Activated CD8-positive, alpha-beta memory T cell treated with anti-CD3 and anti-CD28 coated beads, Interleukin-2, amount 10 ng/mL, durations not matched to agents 7 days and 5 days (primary cell): Measurements from ENCODE around the gene ZNF541. TPM values are rescaled to one million over a fixed set of nuclear protein-coding genes. Genes with fewer than 3 reads are reported as not detected.
A peak's percentile ranks its signal among the peaks of the same experiment; 100 is the strongest.

Source experiments
- ATAC-seq: fragments of 150-1000 bp; cut with Tn5 transposase; one replicate; pipeline ENCODE4 v1.10.0; 2021; ENCODE audit warnings: moderate library complexity
- CTCF ChIA-PET: fragments of 350-600 bp; sonication (Branson Sonifier 250); formaldehyde crosslinking; loops from one replicate; lab custom pipeline; 2021; ENCODE audit warnings: antibody characterized with exemption; lab: Charles Lee
- DNase-seq: peaks from one replicate; pipeline ENCODE4 v3.0.0-alpha.2; 2020
- H3K27ac Mint-ChIP-seq: one replicate; pipeline ENCODE4 v1.8.0; 2021; ENCODE audit warnings: mild to moderate bottlenecking, mixed read lengths
- H3K27me3 Mint-ChIP-seq: one replicate; pipeline ENCODE4 v1.8.0; 2021; ENCODE audit warnings: mixed read lengths
- H3K36me3 Mint-ChIP-seq: one replicate; pipeline ENCODE4 v1.8.0; 2021; ENCODE audit warnings: mild to moderate bottlenecking, mixed read lengths
- H3K4me1 Mint-ChIP-seq: one replicate; pipeline ENCODE4 v1.8.0; 2021; ENCODE audit warnings: mixed read lengths
- H3K4me3 Mint-ChIP-seq: one replicate; pipeline ENCODE4 v1.8.0; 2021; ENCODE audit warnings: mild to moderate bottlenecking, moderate library complexity, mixed read lengths
- H3K9me3 Mint-ChIP-seq: one replicate; pipeline ENCODE4 v1.8.0; 2022; ENCODE audit warnings: low read depth, mixed read lengths
- total RNA-seq, 2 experiments: library from RNA; stranded (reverse); gene quantifications; one replicate each; pipeline ENCODE4 v1.2.3, GENCODE V29; 2021

ZNF541 gene, protein sequence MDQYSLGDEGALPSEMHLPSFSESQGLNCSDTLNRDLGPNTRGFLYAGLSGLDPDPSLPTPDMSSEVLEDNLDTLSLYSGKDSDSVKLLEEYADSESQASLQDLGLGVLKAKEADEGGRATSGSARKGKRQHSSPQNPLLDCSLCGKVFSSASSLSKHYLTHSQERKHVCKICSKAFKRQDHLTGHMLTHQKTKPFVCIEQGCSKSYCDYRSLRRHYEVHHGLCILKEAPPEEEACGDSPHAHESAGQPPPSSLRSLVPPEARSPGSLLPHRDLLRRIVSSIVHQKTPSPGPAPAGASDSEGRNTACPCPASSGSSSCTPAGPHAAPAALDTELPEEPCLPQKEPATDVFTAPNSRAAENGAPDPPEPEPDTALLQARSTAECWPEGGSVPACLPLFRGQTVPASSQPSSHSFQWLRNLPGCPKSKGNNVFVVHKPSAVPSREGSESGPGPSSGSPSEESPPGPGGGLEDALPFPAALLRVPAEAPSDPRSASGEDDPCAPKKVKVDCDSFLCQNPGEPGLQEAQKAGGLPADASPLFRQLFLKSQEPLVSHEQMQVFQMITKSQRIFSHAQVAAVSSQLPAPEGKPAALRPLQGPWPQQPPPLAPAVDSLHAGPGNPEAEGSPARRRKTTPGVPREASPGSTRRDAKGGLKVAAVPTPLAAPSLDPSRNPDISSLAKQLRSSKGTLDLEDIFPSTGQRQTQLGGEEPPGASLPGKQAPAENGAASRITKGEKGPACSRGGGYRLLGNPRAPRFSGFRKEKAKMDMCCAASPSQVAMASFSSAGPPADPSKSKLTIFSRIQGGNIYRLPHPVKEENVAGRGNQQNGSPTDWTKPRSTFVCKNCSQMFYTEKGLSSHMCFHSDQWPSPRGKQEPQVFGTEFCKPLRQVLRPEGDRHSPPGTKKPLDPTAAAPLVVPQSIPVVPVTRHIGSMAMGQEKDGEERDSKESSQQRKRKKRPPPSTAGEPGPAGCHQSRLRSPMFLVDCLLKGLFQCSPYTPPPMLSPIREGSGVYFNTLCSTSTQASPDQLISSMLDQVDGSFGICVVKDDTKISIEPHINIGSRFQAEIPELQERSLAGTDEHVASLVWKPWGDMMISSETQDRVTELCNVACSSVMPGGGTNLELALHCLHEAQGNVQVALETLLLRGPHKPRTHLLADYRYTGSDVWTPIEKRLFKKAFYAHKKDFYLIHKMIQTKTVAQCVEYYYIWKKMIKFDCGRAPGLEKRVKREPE (N-terminal part only)
- total RNA-seq, result under 1 TPM; 0.32 to 0.40 TPM

DNA sequence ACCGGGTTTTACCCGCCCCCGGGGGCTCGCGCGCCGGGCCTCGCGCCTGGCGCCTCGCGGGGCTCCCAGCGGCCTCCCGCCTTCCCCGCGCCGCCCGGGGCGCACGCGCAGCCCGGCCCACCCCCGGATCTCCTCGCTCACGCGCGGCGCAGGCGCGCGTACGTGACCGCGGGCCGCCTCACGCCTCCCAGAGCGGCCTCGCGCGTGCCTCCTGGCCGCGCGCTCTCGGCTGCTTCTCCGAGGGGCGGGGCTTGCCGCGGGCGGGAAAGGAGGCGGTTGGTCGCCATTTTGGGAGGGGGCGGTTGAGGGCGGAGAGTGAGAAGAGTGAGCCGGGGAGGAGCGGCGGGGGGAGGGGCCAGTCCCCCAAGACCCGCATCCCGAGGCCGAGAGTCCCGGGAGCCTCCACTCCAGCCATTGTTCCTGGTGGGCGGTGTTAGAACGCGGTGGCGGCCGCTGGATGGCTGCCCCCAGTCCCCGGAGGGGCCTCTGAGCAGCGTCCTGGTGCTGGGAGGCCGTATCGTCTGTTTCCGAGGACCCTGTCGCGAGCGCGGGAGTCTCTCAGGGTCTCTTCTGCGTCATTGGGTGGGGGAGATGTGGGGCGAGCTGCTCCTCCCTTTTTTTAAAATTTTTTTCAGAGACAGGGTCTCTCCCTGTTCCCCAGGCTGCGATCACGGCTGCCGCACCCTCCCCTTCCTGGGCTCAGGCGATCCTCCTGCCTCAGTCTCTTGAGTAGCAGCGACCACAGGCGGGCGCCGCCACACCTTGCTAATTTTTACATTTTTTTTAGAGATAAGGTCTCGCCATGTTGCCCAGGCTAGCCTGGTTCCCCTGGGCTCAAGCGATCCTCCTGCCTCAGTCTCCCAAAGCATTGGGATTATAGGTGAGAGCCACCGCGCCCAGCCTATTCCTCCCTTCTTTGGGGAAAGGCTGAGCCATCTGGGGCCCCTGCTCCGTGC is at the start of gene ZNF541:
TSS of gene ZNF541 (minus strand) at position 78 of the 956 bp plus-strand sequence. CDS start 17,292 bp downstream, outside the sequence.
- peak; percentile 79 for ATAC-seq
- Mint-ChIP-seq H3K27me3 (peaks cover 19% of the 10 kb centered on the region), H3K4me1 (peaks cover 20% of the 10 kb centered on the region), H3K36me3 (no peaks in the 10 kb centered on the region), H3K27ac (no peak within 1 kb of the TSS), H3K4me3 (no peak within 1 kb of the TSS), H3K9me3 (no peaks in the 10 kb centered on the region)
- peak; percentile 74 for DNase-seq
- CTCF ChIA-PET, result no interaction called here

DNA sequence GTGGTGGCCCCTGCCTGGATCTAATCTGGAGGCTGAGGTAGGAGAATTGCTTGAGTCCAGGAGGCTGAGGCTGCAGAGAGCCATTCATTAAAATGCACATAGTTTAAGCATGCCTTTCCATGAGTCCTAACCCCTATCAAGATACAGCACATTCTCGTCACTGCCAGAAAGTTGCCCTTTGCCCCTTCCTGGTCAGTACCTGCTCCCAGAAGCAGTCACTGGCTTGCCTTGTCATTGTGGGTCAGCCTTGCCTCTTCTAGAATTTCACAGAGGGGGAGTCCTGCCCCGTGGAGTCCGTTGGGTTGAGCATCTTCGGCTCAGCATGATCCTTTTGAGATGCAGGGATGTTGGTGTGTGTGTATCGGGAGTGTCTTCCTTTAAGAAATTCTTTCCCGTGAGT is 46.8 kb upstream of the ZNF541 start:
- no peak overlapping the region for H3K4me3 Mint-ChIP-seq
- ATAC-seq, result no peak

DNA sequence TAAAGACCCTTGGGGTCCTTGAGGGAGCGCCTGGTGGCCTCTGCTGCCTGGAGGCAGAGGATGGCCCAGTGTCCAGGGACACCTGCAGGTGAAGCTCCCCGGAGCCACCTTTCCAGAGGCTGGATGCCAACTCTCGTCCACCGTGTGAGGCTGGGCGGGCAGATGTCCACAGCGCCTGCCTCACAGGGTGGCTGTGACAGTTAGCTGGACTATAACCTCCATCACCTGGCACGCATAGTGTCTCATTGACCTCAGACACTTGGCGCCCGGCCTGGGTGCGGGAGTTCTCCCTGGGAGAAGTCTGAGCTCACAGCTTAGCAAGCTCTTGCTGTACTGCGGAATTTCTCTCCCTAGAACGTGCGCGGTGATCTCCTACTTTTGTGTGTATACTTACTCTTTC is 45.8 kb upstream of the ZNF541 start:
- Mint-ChIP-seq H3K36me3 (peaks cover 2% of the 10 kb centered on the region), H3K27ac (no peak overlapping the region), H3K9me3 (no peaks in the 10 kb centered on the region), H3K4me3 (no peak overlapping the region), H3K4me1 (no peaks in the 10 kb centered on the region), H3K27me3 (no peaks in the 10 kb centered on the region)
- DNase-seq (no peak), ATAC-seq (no peak)
- CTCF ChIA-PET, result no interaction called here

More for the DNA sequence above, 46.8 kb upstream of the ZNF541 start:
- no peaks in the 10 kb centered on the region for H3K27me3 Mint-ChIP-seq
- DNase-seq, result no peak
- H3K27ac Mint-ChIP-seq, result no peak overlapping the region
- H3K36me3 Mint-ChIP-seq, result peaks cover 2% of the 10 kb centered on the region
- peaks cover 3% of the 10 kb centered on the region for H3K4me1 Mint-ChIP-seq
- no peaks in the 10 kb centered on the region for H3K9me3 Mint-ChIP-seq
- CTCF ChIA-PET, result interaction anchor here (1.4 kb wide), 1 partner anchor 183 kb away, joined by 3 read pairs; no protein-coding TSS in a partner anchor

DNA sequence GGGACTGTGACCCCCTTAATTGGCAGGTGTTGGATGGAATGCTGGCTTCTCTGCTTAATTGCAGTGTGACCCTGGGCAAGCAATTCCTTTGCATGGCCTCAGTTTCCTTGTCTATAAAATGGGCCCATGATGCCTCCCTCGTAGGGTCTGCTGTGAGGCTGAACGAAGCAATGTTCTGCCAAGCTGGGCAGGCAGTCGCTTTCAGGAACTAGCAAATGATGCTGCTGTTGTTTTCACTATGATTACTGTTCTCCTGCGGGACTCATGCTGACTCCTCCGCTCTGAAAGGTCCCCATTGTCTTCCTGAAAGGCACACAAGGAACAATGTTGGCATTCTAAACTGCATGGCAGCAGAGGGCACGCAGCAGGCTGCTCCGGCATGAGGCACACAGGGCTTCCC is 42.8 kb upstream of the ZNF541 start:
- Mint-ChIP-seq H3K4me1 (peaks cover 10% of the 10 kb centered on the region), H3K27ac (no peak overlapping the region), H3K9me3 (no peaks in the 10 kb centered on the region), H3K4me3 (no peak overlapping the region), H3K27me3 (no peaks in the 10 kb centered on the region), H3K36me3 (peaks cover 2% of the 10 kb centered on the region)
- CTCF ChIA-PET, result no interaction called here
- DNase-seq (no peak), ATAC-seq (no peak)

DNA sequence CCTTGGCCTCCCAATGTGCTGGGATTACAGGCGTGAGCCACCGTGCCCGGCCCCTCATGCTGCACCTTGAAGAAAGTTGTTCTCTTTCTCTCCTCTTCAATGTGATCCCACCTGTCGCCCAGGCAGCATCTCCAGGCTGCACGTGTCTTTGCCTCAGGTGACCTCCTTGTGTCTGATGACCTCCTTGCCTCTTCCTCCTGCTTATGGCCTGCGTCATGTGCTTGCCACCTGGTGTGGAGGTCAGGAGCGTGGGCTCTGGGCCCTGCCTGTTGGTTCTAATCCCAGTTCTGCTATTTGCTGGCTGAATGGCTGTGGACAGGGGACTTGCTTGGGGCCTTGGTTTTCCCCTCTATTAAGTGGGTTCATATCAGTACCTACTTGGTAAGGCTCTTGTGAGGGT is 42.3 kb upstream of the ZNF541 start:
- no peak overlapping the region for H3K27ac Mint-ChIP-seq
- peaks cover 15% of the 10 kb centered on the region for H3K4me1 Mint-ChIP-seq
- H3K4me3 Mint-ChIP-seq, result no peak overlapping the region

DNA sequence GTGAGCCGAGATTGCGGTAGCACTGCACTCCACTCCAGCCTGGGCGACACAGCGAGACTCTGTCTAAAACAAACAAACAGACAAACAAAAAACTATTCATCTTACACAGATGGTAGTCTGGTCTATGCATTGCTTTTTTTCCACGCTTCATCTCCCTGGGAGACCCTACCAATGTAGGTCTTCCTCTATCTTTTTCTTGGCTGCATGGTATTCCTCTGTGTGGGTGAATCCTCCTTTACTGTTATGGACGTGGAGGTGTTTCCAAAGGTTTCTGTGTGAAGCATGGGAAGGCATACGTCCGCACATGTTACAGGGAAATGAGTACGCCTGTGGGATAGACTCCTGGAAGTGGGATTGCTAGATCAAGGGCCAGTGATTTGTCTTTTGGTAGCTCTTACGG is 41.6 kb upstream of the ZNF541 start:
- Mint-ChIP-seq H3K27me3 (no peaks in the 10 kb centered on the region), H3K4me1 (peaks cover 15% of the 10 kb centered on the region), H3K9me3 (no peaks in the 10 kb centered on the region), H3K4me3 (no peak overlapping the region), H3K36me3 (peaks cover 2% of the 10 kb centered on the region), H3K27ac (no peak overlapping the region)
- DNase-seq (no peak), ATAC-seq (no peak)
- CTCF ChIA-PET, result no interaction called here

More for the DNA sequence above, 42.3 kb upstream of the ZNF541 start:
- ATAC-seq, result no peak
- Mint-ChIP-seq H3K36me3 (peaks cover 2% of the 10 kb centered on the region), H3K27me3 (no peaks in the 10 kb centered on the region), H3K9me3 (no peaks in the 10 kb centered on the region)
- CTCF ChIA-PET, result no interaction called here
- no peak for DNase-seq

DNA sequence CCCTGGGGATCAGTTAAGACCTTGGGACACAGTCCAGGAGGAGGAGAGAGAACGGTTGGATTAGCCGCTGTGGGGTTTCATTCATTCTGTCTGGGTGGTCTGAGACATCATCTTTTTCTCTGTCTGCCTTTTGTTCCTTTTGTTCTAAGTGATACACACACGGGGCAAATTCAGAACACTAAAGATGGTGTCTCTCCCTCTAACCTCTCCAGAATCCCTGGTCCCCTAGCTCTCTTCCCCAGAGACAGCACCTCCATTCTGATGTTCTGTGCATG is 41.0 kb upstream of the ZNF541 start:
- ATAC-seq (no peak), DNase-seq (no peak)
- no peak overlapping the region for H3K27ac Mint-ChIP-seq
- H3K27me3 Mint-ChIP-seq, result no peaks in the 10 kb centered on the region
- no peak overlapping the region for H3K4me3 Mint-ChIP-seq
- peaks cover 15% of the 10 kb centered on the region for H3K4me1 Mint-ChIP-seq
- peaks cover 4% of the 10 kb centered on the region for H3K36me3 Mint-ChIP-seq
- CTCF ChIA-PET, result no interaction called here
- no peaks in the 10 kb centered on the region for H3K9me3 Mint-ChIP-seq

DNA sequence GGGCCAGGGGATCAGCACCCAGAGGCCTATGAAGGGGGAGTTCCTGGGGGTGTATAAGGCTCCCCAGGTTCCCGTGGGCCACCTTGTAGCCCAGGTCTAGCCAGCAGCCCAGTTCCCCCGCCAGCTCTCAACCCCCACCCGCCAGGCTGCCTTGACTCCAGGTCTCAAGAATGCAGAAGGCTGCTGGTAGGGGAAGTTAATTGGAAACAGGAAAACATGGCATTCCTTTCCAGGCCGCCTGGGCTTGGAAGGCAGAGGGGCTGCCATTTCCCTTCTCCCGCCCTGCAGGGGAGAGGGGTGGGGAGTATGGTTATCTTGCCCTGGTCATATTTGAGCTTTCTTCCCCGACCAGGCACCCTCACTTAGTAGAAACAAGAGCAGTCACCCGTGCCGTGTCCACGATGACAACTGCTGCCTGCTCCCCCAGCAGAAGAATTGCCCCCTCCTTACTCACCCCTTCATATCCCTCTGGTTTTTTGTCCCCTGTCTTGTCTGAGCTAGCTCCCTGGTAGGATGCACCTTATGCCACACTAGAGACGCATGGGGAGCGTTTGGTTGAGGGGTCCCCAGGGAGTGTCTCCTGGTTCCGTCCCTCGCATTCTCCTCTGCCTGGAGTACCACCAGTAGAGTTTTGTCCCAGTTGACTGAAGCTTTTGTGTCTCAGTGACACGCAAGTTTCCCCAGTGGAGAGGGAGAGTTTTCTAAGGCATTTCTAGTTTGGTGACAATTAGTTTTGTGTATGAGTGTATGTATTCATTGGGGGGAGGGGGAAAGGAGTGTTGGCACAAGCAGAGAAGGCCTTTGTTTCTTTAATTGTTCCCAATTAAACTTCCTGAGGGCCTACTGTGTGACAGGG is 40.4 kb upstream of the ZNF541 start:
- no peak overlapping the region for H3K27ac Mint-ChIP-seq
- DNase-seq (no peak), ATAC-seq (no peak)
- H3K36me3 Mint-ChIP-seq, result peaks cover 4% of the 10 kb centered on the region
- H3K4me3 Mint-ChIP-seq, result no peak overlapping the region
- H3K9me3 Mint-ChIP-seq, result no peaks in the 10 kb centered on the region
- H3K4me1 Mint-ChIP-seq, result peaks cover 15% of the 10 kb centered on the region
- no peaks in the 10 kb centered on the region for H3K27me3 Mint-ChIP-seq
- CTCF ChIA-PET, result no interaction called here

DNA sequence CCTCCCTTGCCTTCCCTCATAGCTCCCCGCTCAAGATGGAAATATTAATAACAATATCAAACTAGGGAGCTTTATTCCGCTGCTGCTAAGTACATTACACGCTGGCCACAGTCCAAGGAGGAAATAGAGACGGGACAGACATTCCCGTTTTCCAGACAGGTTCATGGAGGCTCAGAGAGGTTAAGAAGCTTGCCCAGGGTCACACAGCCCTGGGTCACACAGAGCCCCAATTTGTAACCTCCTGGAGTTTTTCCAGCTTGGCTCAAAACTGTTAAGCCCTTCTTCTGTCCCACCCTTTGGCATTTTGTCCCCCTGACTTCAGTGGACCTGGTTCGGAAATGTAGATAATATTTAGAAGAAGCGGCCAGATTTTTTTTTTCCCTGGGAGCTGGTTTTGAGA is 38.0 kb upstream of the ZNF541 start:
- ATAC-seq (no peak), DNase-seq (no peak)
- H3K4me1 Mint-ChIP-seq, result peaks cover 24% of the 10 kb centered on the region
- CTCF ChIA-PET, result interaction anchor here (0.8 to 2.5 kb wide), 12 partner anchors 9 to 179 kb away, joined by 3 to 11 read pairs (median 4); partner anchors contain the start of gene KPTN
- H3K4me3 Mint-ChIP-seq, result peak overlapping the region; percentile 22
- no peaks in the 10 kb centered on the region for H3K27me3 Mint-ChIP-seq
- H3K9me3 Mint-ChIP-seq, result no peaks in the 10 kb centered on the region
- peaks cover 12% of the 10 kb centered on the region for H3K36me3 Mint-ChIP-seq
- peak overlapping the region; percentile 72 for H3K27ac Mint-ChIP-seq

DNA sequence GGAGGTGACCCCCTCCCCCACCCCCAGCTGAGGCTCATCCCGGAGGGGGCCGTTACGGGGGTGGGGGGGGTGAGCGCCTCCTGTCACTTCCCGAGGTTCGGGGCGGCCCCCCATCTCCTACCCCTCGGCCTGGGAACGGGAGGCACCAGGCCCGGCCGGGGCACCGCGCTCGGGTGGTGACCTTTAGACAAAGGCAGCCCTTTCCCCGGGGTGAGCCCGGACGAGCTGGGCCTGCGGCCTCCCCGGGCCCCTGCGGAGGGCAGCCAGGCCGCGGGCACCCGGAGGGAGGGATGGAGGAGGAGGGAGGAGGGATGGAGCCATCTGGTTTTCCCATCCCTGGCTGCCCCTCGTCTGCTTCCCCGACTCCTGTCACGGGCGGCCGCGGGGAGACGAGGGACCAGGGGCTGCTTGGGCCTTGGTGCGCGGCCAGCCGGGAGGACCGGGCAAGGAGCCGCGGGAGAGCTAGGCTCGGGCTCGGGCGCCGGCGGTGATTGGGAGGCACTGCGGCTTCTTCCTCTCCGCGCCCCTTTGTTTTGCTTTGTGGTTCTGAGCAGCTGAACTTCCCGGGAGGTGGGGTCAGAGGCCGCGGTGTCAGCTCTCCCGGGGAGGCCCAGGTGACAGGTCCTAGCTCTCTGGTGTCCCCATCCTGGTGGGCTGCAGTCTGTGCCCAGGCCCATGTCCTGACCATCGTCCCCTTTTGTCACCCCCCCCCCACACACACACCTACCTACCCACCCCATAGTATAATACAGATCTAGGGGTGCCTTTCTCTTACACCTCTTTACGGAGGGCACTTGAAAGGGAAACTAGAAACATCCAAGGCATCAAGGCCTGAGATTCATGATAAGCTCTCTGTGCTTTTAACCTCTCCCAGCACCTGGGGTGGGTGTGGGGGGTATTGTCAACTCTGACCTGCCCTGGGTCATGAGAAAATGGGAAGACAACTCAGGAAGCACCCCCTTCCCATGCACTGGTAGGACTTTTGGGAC is 37.3 kb upstream of the ZNF541 start:
- ATAC-seq (no peak), DNase-seq (peak; percentile 69)
- CTCF ChIA-PET, result interaction anchor here (0.8 to 2.5 kb wide), 15 partner anchors 8 to 181 kb away, joined by 3 to 11 read pairs (median 4); partner anchors contain the start of gene KPTN
- Mint-ChIP-seq H3K9me3 (no peaks in the 10 kb centered on the region), H3K4me3 (peak overlapping the region; percentile 67), H3K27me3 (no peaks in the 10 kb centered on the region), H3K27ac (peak overlapping the region; percentile 72), H3K4me1 (peaks cover 24% of the 10 kb centered on the region), H3K36me3 (peaks cover 10% of the 10 kb centered on the region)
